GM10266 (cell line): ENCODE measurements around the gene MTMR12.

Source experiments
- DNase-seq: peaks from one replicate; pipeline ENCODE4 v3.0.0; 2012; ENCODE audit errors: extremely low spot score
- CTCF ChIP-seq: IDR thresholded peaks from 2 replicates; pipeline ENCODE4 v1.5.1; 2012; ENCODE audit warnings: mild to moderate bottlenecking, low read depth; ENCODE audit not compliant: control insufficient read depth, insufficient read depth; ENCODE audit errors: missing control alignments

Gene MTMR12

GRCh38 chr5:32353420-32353819, 40.7 kb upstream of the MTMR12 start:
- no peak for TF ChIP-seq CTCF
- DNase-seq: no peak

DNA sequence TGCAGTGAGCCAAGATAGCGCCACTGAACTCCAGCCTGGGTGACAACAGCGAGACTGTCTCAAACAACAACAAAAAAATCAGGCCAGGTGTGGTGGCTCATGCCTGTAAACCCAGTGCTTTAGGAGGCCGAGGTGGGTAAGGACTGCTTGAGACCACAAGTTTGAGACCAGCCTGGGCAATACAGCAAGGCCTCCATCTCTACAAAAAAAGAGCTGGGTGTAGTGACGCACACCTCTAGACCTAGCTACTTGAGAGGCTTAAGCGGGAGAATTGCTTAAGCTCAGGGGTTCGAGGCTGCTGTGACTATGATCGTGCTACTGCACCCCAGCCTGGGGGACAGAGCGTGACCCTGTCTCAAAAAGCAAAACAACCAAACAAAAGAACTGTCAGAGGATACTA, 39.9 kb upstream of the MTMR12 start:
- DNase-seq: no peak
- no peak for TF ChIP-seq CTCF

DNA sequence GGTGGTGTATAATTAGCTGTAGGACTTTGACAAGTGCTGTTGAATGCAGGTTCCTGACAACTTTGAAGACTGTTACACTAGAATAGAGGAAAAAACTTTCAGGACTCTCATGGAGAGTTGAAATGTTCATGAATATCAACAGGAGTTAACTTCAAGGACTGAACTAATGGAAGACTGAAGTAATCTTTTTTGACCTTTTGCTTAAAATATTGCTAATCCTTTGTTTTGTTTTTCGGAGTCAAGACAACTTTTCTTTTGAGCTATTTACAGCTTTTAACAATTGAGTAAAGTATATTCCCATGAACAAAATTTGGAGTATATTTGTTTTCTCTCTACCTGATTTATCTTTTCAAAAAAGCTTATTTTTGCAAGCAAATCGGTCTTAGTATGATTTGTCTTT, 34.1 kb upstream of the MTMR12 start:
- no peak for TF ChIP-seq CTCF
- no peak for DNase-seq

- no peak for TF ChIP-seq CTCF
- no peak for DNase-seq
Observed at GRCh38 chr5:32343058-32343672, 30.4 kb upstream of the MTMR12 start.

- no peak for TF ChIP-seq CTCF
- DNase-seq: no peak
Observed at GRCh38 chr5:32342656-32343055, 29.9 kb upstream of the MTMR12 start.

DNA sequence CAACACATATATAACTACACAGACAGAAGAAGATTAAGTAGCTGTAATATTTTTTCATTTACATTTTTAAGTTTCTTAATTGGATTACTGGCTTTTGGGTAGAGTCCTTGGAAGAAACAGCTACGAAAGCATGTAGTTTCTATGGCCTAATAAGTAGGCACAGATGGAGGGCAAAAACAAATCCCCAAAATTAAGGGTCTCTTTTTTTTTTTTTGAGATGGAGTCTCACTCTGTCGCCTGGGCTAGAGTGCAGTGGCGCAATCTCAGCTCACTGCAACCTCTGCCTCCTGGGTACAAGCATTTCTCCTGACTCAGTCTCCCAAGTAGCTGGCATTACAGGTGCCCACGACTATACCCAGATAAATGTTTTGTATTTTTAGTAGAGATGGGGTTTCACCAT, 27.1 kb upstream of the MTMR12 start:
- no peak for TF ChIP-seq CTCF
- DNase-seq: no peak

GRCh38 chr5:32339198-32339597, 26.5 kb upstream of the MTMR12 start:
- no peak for TF ChIP-seq CTCF
- DNase-seq: no peak
